ENCODE measurements around the gene SIRT5. TPM values are rescaled to one million over a fixed set of nuclear protein-coding genes. Genes with fewer than 3 reads are reported as not detected.

SIRT5 gene
- polyA plus RNA-seq, 3 donors = 15.5 to 19.9 (median 18.8) TPM

Other genes with a start within 250 kb of the SIRT5 start
- 10 to 100 TPM; 33.0 to 44.9 (median 39.8) TPM for gene TBC1D7, start 246.1 kb upstream of the SIRT5 start, polyA plus RNA-seq (ENCODE audit: insufficient read length in 3 of 3)
- 1 to 10 TPM; 1.5 to 1.9 (median 1.5) TPM for gene GFOD1, start 87.0 kb upstream of the SIRT5 start, polyA plus RNA-seq (ENCODE audit: insufficient read length in 3 of 3)
- 100 to 1,000 TPM in 1 of 3 donors, 10 to 100 TPM in 2; 94.6 to 101 (median 97.3) TPM for gene NOL7, start 40.7 kb downstream of the SIRT5 start, polyA plus RNA-seq (ENCODE audit: insufficient read length in 3 of 3)
- 10 to 100 TPM; 46.6 to 48.8 (median 48.0) TPM for gene RANBP9, start 137.2 kb downstream of the SIRT5 start, polyA plus RNA-seq (ENCODE audit: insufficient read length in 3 of 3)
- 10 to 100 TPM; 58.5 to 63.1 (median 62.1) TPM for gene MCUR1, start 240.0 kb downstream of the SIRT5 start, polyA plus RNA-seq (ENCODE audit: insufficient read length in 3 of 3)

Measured in right renal cortex interstitium (tissue), 3 donors.